NCI-H146 treated with DMSO at 0.1 percent for 48 hours (cell line): ENCODE data around the gene RAB4A.
A peak's percentile ranks its signal among the peaks of the same experiment; 100 is the strongest.

ENCODE experiments used
- DNase-seq: peaks from one replicate; lab custom pipeline; 2025; ENCODE audit not compliant: unreplicated experiment; lab: John Stamatoyannopoulos, UW

RAB4A gene

DNA sequence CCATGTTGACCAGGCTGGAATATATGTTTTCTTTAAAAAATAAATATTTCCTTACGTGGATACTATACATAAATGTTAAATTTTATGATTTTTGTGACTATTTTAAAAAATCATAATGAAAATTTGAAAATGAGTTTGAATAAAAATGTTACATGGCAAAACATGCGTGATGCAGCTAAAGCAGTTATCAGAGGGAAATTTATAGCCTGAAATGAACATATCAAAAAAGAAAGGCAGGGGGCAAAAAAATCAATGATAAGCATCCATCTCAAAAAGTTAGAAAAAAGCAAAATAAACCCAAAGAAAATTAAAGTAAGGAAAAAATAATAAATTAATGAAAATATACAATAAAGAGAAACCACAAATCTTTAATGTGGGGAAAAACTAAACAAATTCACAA lies 63.4 kb downstream of the RAB4A start:
- no peak for DNase-seq

DNA sequence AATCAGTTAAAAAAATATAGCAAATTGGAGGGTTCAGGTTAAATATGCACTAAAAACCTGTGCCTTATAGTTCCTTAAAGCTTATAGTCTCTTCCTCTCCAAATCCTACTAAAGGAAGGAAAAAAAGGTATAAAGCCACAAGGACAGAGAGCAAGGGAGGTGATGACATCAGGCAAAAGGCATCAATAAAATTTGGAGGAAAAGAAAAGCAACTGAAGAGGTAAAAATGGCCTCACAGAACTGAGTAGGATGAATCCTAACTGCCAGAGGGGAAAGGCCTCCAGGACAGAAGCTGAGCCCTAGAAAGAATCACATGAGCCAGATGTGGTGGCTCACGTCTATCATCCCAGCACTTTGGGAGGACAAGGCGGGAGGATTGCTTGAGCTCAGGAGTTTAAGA lies 63.8 kb downstream of the RAB4A start:
- no peak for DNase-seq

DNA sequence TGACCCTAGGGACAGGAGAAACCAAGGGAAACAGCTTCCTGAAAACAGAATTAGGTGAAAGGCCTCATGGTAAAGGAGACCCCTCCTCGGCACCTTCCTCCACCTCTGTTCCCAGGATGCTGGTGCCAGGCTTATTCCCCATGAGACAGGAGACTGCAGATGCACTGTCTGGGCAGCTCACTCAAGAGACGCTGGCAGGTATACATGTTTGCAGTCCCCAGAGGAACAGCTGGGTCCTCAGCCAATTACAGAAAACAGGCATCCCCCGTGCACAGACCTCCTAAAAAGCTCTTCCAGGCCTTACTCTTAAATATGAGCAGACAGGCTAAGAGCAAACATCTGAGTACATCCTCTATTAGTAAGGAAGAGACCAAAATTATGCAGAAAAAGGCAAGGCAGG lies 65.4 kb downstream of the RAB4A start:
- no peak for DNase-seq

DNA sequence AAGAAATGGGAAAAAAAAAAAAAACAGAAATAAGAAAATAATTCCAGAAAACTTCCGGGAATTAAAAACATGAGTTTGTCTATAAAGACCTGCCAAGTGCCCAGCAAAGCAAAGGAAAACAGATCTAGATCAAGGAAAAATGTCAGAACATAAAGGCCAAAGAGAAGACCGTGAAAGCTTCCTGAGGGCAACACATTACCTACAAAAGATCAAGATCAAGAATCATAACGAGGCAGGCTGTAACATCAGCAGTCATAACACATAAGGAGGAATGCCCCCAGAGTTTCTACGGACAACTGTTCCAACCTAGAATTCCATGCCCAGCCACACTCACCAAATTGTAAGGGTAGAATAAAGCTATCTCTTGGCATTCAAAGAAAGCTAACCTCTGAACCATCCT lies 68.2 kb downstream of the RAB4A start:
- DNase-seq = no peak

DNA sequence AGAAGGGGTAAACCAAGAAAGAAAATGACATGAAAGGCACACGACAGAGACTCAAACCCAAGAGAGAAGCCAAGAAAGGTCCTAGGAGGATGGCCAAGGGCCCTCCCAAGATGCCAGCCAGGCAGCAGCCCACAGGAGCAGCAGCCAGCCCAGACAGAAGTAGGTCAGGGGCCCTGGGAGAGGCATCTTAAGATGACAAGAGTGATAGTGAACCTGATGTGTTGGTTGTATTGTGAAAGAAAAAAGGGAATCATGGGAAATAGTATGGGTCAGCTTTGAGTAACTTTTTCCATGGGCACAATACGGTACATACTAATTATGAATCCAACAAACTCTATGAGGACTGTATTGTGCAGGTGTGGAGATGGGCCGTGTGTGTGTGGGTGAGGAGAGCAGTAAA lies 68.6 kb downstream of the RAB4A start:
- no peak for DNase-seq

DNA sequence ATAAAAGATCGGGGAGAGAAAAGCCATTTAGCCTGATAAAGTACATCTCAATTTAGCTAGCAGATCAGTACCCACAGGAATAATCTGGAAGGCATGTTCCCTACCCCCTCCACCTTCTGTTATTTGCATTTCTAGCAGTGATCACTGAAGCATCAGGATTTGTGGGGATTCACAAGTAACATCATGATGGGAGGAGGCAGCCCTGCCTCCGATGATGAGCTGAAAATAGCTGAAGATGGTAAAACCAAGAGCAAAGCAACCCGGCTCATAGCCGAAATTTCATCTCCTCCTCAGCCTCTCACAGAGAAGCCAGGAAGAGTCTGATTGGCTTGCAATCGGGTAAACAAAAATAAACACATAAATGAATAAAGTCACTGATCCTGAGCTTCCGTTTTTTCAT lies 69.6 kb downstream of the RAB4A start:
- no peak for DNase-seq

DNA sequence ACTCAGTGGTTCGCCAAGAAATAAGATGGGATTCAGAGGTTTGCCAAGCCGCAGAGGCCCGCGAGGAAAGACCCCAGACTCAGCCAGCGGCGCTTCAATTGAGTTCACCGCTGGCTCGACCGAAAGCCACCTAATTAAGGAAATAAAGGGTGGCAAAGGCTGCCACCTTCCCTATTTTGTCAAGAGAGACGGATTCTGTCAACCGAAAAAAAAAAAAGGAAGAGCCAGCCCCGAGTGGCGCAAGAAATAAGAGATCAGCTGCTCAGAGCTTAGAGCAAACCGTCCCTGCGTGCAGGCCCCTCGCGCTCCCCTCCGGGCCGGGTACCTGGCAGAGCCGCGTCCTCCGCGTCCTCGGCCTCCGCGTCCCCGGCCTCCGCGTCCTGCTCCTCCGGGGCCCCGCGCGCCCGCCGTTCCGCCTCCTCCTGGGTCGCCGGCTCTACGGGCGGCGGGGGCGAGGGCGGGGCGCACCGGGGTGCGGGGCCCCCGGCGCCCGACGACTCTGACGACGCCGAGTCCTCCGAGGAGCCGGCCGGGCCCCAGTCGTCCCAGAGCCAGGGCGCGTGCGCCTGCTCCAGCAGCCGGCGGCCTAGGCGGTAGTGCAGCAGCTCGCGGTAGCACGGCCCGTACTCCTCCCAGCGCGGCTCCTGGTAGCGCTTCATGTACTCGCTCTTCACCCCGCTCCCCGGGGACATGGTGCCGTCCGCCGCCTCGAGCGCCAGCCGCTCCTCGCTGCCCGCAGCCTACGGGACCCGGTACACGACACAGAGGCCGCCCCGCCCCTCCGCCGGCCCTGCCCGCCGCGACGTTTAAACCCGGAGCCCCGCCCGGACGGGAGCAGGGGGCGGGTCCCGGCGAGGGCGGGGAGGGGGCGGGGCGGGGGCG lies 71.1 kb downstream of the RAB4A start:
- DNase-seq = peak; percentile 61

DNA sequence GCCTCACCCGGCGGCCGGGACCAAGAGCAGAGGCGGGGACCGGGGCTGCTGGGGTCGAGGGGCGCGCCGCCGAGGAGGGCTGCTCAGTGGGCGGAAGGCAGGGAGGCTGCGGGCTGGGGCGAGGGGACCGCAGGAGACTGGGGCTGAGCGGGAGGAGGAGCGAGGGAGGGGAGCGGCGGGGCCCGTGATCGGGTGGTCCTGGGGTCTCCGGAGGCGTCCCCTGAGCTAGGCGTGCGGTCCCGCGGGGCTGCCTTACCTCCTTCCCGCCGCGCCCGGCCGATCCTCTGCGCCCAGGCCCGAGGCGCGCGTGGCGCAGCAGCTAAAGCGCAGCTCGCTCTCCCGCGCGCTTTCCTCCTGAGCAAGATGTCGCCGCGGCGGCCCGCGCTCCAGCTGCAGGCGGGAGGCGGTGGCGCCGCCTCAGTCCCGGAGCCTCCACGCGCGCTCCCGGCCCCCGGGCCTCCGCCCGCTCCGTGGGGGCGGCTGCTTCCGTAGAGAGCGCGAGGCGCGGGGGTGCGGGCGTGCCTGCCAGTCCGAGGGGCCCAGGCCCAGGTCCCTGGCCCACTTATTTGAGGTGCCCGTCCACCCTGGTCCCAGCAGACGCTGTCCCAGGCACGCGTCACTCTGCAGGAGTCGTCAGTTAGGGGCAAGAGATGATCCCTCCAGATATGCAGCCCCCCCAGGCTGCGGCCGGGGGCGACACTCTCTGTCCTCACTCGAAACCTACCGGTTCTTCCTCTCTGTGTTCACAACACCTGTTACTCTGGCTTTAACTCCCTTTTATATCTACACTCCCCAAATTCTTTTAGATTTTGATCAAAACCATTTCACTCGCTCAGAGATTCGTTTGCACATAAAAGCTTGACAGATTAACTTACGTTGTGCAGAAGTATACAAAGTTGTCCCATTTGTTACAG lies 72.0 kb downstream of the RAB4A start, which contains the start of gene CCSAP:
CCSAP (minus strand) TSS at position 392 of the 914 bp plus-strand sequence. CDS start 582 bp downstream, outside the sequence.
- peak; percentile 61 for DNase-seq

DNA sequence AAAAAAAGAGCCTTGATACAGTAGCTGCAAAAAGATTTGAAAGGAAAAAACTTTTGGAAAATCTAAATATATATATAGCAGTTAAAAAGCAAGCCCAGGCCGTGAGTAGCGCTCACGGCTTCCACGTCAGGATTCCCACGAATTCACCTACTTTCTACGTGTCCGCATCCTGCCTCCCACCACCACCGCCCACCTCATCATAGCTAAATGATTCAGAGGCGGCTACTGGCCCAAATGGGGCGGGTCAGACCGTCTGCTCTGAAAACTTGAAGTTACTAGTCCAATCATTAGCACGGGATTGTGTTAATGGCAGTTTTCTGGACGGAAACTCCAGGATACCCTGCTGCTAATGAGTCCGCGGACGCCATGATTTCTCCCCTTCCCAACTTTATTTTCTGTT lies 73.2 kb downstream of the RAB4A start:
- no peak for DNase-seq

DNA sequence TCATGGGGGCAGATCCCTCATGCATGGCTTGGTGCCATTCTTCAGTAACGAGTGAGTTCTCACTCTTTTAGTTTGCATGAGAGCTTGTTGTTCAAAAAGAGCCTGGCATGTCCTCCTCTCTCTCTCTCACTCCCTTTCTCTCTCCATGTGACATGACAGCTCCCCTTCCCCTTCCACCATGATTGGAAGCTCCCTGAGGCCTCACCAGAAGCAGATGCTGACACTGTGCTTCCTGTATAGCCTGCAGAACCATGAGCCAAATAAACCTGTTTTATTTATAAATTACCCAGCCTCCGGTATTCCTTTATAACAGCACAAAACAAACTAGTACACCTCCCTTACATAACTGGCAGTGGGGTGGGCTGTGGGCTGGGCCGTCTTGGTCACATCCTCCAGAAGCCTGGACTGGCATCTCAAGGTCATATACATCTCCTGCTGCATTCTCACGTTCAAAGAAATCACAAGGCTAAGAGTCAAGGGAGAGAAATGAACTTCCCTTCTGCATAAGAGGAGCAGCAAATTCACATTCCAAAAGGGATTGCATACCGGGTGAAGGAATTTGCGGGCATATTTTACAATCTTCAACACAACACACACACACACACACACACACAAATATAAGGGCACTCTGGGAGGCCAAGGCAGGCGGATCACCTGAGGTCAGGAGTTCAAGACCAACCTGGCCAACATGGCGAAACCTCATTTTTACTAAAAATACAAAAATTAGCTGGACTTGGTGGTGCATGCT lies 74.2 kb downstream of the RAB4A start:
- DNase-seq = no peak

DNA sequence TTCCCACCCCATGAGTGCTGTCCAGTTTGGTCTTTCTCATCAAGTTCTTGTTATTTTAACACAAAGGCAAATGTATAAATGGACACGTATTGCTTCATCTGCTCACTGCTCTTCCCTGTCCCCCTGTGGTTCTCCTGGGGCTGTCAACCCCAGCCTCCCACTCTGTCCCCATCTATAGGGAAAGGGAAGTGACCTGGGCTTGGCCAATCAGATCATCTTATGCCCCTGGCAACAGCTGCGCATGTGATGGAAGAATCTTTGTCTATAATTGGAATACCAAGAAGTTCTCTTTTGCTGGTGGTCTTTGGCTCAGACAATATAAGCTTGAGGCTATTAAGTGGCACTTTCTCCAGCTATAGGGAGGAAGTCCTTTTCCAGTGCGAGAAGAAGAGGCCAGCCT lies 76.6 kb downstream of the RAB4A start:
- no peak for DNase-seq

DNA sequence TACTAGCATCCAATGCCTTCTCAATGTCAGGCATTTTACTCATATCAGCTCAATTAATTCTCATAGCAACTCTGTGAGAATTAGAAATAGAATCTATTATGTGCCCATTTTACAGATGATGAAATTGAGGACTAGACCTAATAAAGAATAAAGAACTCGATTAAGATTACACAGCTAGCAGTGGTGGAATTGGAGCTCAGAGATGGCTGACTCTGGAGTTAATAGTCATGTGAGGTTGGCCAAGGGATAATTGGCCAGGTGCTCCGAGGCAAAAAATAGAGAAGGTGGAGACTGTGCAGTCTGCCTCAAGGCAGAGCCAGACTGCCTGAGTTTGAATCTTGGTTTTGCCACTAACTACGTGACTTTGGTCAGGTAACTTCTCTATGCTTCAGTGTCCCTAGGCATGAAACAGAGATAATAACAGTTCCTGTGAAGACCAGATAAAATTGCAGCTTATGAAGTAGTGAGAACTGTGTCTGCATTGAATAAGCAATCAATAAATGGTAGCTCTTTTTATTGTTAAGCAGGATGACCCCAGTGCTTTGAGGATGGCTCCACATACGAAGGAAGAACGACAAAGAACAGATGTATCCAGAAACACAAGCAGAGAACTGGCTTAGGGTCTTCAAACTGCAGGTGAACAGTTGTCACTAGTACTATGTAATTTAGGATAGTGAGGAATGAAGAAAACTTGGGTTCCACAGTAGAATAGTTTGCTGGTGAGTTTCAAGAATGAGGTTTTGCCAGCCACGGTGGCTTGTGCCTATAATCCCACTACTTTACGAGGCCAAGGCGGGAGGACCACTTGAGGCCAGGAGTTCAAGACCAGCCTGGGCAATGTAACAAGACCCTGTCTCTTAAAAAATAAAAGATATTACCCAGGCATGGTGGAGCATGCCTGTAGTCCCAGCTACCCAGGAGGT lies 78.8 kb downstream of the RAB4A start:
- DNase-seq = no peak

DNA sequence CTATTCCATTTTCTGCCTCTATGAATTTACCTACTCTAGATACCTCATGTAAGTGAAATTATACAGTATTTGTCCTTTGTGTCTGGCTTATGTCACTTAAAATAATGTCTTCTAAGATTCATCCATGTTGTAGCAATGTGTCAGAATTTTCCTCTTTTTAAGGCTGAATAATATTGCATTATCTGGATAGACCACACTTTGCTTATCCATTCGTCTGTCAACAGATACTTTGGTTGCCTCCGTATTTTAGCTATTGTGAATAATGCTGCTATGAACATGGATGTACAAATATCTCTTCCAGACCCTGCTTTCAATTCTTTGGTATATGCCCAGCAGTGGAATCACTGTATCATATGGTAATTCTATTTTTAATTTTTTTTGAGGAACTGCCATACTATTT lies 82.1 kb downstream of the RAB4A start:
- no peak for DNase-seq

DNA sequence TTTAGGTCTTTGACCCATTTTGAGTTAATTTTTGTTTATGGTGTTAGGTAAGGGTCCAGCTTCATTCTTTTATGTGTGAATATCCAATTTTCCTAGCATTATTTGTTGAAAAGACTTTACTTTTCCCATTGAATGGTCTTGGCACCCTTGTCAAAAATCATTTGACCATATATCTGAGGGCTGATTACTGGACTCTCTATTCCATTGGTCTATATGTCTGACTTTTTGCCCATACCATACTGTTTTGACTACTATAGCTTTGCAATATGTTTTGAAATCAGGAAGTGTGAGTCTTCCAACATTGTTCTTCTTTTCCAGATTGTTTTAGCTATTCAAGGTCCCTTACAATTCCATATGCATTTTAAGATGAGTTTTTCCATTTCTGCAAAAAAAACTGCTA lies 83.3 kb downstream of the RAB4A start:
- no peak for DNase-seq
